Measurements from ENCODE around the gene RHBDL3. TPM values are rescaled to one million over a fixed set of nuclear protein-coding genes. Genes with fewer than 3 reads are reported as not detected.

The RHBDL3 gene
- total RNA-seq, 1 experiment from 2014 or later = 13.2 TPM

GRCh38 chr17:32266051-32266388, 388 bp downstream of the RHBDL3 start:
- H3K4me1 Mint-ChIP-seq = peaks cover 40% of the 10 kb centered on the region
- no peak for ATAC-seq
- TF ChIP-seq, protein P1, sequence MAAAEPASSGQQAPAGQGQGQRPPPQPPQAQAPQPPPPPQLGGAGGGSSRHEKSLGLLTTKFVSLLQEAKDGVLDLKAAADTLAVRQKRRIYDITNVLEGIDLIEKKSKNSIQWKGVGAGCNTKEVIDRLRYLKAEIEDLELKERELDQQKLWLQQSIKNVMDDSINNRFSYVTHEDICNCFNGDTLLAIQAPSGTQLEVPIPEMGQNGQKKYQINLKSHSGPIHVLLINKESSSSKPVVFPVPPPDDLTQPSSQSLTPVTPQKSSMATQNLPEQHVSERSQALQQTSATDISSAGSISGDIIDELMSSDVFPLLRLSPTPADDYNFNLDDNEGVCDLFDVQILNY (CRISPR knock-in tag; IDR thresholded peaks at IDR 0.05) = no peak
- no peaks in the 10 kb centered on the region for H3K9me3 Mint-ChIP-seq
- no peak overlapping the region for H3K4me3 Mint-ChIP-seq
- ChIA-PET CTCF (interaction anchor here (0.7 to 2.7 kb wide), 9 partner anchors 10 to 137 kb away, joined by 3 to 23 read pairs (median 4); no protein-coding TSS in a partner anchor), POLR2A (no interaction called here)
- peaks cover 50% of the 10 kb centered on the region for H3K27me3 Mint-ChIP-seq (ENCODE audit: low read depth)
- H3K27ac Mint-ChIP-seq = no peak overlapping the region
- H3K36me3 Mint-ChIP-seq = no peaks in the 10 kb centered on the region
- DNase-seq (ENCODE audit: low spot score) = no peak

DNA sequence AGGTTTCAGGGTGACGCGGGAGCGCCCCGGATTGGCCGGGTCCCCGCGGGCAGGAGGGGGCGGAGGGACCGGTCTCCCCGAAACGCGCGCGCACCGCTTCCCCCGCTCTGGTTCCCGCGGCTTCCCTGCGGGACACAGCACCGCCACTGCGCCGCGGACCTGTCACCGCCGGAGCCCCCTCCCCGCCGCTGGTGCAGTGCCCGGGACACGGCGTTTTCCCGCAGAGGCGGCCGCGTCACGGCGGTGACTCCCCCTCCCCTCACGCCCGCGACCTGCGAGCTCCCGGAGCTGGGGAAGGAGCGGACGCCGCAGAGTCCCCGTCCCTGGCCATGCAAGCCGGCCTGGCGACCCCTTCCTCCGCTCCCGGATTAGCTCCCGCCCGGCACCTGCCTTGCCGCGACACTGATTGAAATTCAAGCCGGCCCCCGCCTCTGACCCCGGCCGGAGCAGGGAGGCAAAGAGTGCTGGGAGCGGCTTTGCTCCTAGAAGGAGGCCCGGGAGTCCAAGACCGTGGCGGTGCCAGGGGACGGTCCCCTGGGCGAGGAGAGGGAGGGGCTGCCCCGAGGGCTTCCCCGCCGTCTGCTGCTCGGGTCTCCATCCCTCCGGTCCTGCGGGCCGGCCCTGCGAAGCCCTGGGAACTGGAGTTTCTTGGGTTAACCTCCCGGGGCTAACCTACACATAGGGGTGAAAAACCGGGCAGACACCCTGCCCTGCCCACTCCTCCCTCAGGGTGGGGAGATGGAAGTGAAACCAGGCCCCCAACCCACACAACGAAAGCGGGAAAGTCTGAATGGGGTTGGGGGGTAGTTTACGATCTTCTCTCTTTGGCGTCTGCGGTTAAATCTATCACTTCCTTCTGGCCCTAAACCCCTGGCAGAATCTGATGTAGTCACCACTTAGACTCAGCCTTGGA, 1.0 kb downstream of the RHBDL3 start:
- no peak overlapping the region for H3K27ac Mint-ChIP-seq
- CTCF ChIA-PET = interaction anchor here (0.7 to 2.7 kb wide), 13 partner anchors 10 to 178 kb away, joined by 3 to 23 read pairs (median 4); partner anchors contain the start of gene PSMD11
- H3K36me3 Mint-ChIP-seq = no peaks in the 10 kb centered on the region

More for the DNA sequence above, 1.0 kb downstream of the RHBDL3 start:
- DNase-seq (ENCODE audit: low spot score) (peak; percentile 72), ATAC-seq (peak; percentile 27)
- POLR2A ChIA-PET = interaction anchor here (1.3 kb wide), 1 partner anchor 13 kb away, joined by 3 read pairs; no protein-coding TSS in a partner anchor
- Mint-ChIP-seq H3K4me1 (peaks cover 41% of the 10 kb centered on the region), H3K9me3 (no peaks in the 10 kb centered on the region), H3K27me3 (ENCODE audit: low read depth) (peaks cover 44% of the 10 kb centered on the region), H3K4me3 (peak overlapping the region; percentile 73)
- TF ChIP-seq MAX (CRISPR knock-in tag; IDR thresholded peaks at IDR 0.05) (no peak), ELF4 (CRISPR knock-in tag; IDR thresholded peaks at IDR 0.05; ENCODE audit: low read depth) (no peak), KAT7 (CRISPR knock-in tag; IDR thresholded peaks at IDR 0.05; ENCODE audit: borderline replicate concordance) (peak; percentile 75; the same call in 1 of the 2 replicates), OVOL2 (CRISPR knock-in tag; IDR thresholded peaks at IDR 0.05; ENCODE audit: borderline replicate concordance) (no peak), ZNF138 (CRISPR knock-in tag; conservative IDR thresholded peaks at IDR 0.05) (0 out of 2 replicates have a peak, but pooled peaks have one; percentile 19), PRDM15 (CRISPR knock-in tag; IDR thresholded peaks at IDR 0.05) (peak; percentile 50), ZNF263 (CRISPR knock-in tag; IDR thresholded peaks at IDR 0.05; ENCODE audit: low read depth) (no peak), NFYB (CRISPR knock-in tag; conservative IDR thresholded peaks at IDR 0.05; ENCODE audit: low read depth) (no peak), ZNF317 (CRISPR knock-in tag; IDR thresholded peaks at IDR 0.05; ENCODE audit: borderline replicate concordance, low read depth) (0 out of 2 replicates have a peak, but pooled peaks have one; percentile 24)
- TF ChIP-seq, protein P1 (CRISPR knock-in tag; IDR thresholded peaks at IDR 0.05) = peak; percentile 70; the same call in 1 of the 2 replicates
- TF ChIP-seq, protein P2, sequence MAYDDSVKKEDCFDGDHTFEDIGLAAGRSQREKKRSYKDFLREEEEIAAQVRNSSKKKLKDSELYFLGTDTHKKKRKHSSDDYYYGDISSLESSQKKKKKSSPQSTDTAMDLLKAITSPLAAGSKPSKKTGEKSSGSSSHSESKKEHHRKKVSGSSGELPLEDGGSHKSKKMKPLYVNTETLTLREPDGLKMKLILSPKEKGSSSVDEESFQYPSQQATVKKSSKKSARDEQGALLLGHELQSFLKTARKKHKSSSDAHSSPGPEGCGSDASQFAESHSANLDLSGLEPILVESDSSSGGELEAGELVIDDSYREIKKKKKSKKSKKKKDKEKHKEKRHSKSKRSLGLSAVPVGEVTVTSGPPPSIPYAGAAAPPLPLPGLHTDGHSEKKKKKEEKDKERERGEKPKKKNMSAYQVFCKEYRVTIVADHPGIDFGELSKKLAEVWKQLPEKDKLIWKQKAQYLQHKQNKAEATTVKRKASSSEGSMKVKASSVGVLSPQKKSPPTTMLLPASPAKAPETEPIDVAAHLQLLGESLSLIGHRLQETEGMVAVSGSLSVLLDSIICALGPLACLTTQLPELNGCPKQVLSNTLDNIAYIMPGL (CRISPR knock-in tag; IDR thresholded peaks at IDR 0.05) = peak; percentile 96
